Mesothelial cell of epicardium (in vitro differentiated cells): ENCODE data around the gene ZNRD2. TPM values are rescaled to one million over a fixed set of nuclear protein-coding genes. Genes with fewer than 3 reads are reported as not detected.
"Not testable (repeated sequence)": the region's sequence is repeated elsewhere in the genome, so short reads cannot be mapped to it uniquely, and the experiment has no call there.

ENCODE experiments used
- DNase-seq, 2 experiments: peaks; one replicate each; pipeline ENCODE4 v3.0.0; 2021; ENCODE audit warnings: low spot score in 2 of 2; ENCODE audit not compliant: unreplicated experiment in 2 of 2
- H3K27ac Mint-ChIP-seq: 2 replicates; pipeline ENCODE4 v1.8.0; 2021; ENCODE audit warnings: mixed read lengths
- H3K27me3 Mint-ChIP-seq: 2 replicates; pipeline ENCODE4 v1.8.0; 2021; ENCODE audit warnings: low read depth, mixed read lengths
- H3K36me3 Mint-ChIP-seq: 2 replicates; pipeline ENCODE4 v1.8.0; 2021; ENCODE audit warnings: mixed read lengths
- H3K4me1 Mint-ChIP-seq: 2 replicates; pipeline ENCODE4 v1.8.0; 2021; ENCODE audit warnings: mixed read lengths
- H3K4me3 Mint-ChIP-seq: 2 replicates; pipeline ENCODE4 v1.8.0; 2021; ENCODE audit warnings: mild to moderate bottlenecking, moderate library complexity, mixed read lengths
- H3K9me3 Mint-ChIP-seq: 2 replicates; pipeline ENCODE4 v1.8.0; 2021; ENCODE audit warnings: mixed read lengths
- CTCF ChIP-seq: fragments of 200-600 bp; sonication (generic); IDR thresholded peaks from one replicate; pipeline ENCODE4 v1.5.0; 2021; ENCODE audit warnings: antibody characterized with exemption; ENCODE audit not compliant: unreplicated experiment
- total RNA-seq: library from RNA; stranded (reverse); gene quantifications from 3 replicates; pipeline ENCODE4 v1.2.1, GENCODE V29; 2021

The ZNRD2 gene
- total RNA-seq, 1 donor from 2014 or later = 27.4 TPM

DNA sequence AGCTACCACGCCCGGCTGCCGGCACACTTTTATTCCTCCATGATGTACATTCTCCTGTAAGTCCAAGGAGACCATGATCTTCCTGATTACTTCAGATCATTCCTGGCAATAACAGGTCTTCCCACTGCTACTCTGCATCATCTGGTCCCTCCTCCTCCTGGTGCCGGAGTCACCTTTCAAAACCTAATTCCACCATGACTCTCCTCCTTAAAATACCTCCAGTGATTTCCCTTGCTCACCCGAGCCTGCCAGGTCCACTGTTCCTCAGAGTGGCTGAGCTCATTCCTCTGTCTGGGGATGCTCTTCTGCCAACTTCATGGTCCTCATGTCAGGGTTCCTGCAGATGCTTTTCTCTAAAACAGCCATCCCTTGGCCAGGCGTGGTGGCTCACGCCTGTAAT lies 8.3 kb upstream of the ZNRD2 start:
- H3K36me3 Mint-ChIP-seq = no peaks in the 10 kb centered on the region

GRCh38 chr11:65562788-65563187 lies 7.5 kb upstream of the ZNRD2 start:
- no peaks in the 10 kb centered on the region for H3K27me3 Mint-ChIP-seq
- TF ChIP-seq CTCF = no peak
- DNase-seq = no peak
- H3K9me3 Mint-ChIP-seq = no peaks in the 10 kb centered on the region
- no peak overlapping the region for H3K27ac Mint-ChIP-seq
- no peaks in the 10 kb centered on the region for H3K36me3 Mint-ChIP-seq
- H3K4me3 Mint-ChIP-seq = no peak overlapping the region
- H3K4me1 Mint-ChIP-seq = peaks cover 31% of the 10 kb centered on the region

More for the DNA sequence above, 8.3 kb upstream of the ZNRD2 start:
- DNase-seq = no peak
- Mint-ChIP-seq H3K27ac (peak overlapping the region; percentile 65), H3K4me1 (peaks cover 36% of the 10 kb centered on the region), H3K27me3 (no peaks in the 10 kb centered on the region), H3K4me3 (peak overlapping the region; percentile 15), H3K9me3 (no peaks in the 10 kb centered on the region)
- no peak for TF ChIP-seq CTCF

GRCh38 chr11:65563601-65564000 lies 6.7 kb upstream of the ZNRD2 start:
- no peaks in the 10 kb centered on the region for H3K27me3 Mint-ChIP-seq
- no peaks in the 10 kb centered on the region for H3K9me3 Mint-ChIP-seq
- no peaks in the 10 kb centered on the region for H3K36me3 Mint-ChIP-seq
- no peak for TF ChIP-seq CTCF
- H3K4me1 Mint-ChIP-seq = peaks cover 35% of the 10 kb centered on the region
- H3K27ac Mint-ChIP-seq = no peak overlapping the region
- DNase-seq = no peak
- H3K4me3 Mint-ChIP-seq = no peak overlapping the region

GRCh38 chr11:65564879-65565559 lies 5.3 kb upstream of the ZNRD2 start:
- H3K27ac Mint-ChIP-seq, H3K27me3 Mint-ChIP-seq, H3K36me3 Mint-ChIP-seq, DNase-seq, H3K4me3 Mint-ChIP-seq, H3K9me3 Mint-ChIP-seq: not testable (repeated sequence)
- H3K4me1 Mint-ChIP-seq = peaks cover 37% of the 10 kb centered on the region

- DNase-seq = no peak
- no peak for TF ChIP-seq CTCF
- peaks cover 34% of the 10 kb centered on the region for H3K4me1 Mint-ChIP-seq
- no peak overlapping the region for H3K4me3 Mint-ChIP-seq
- no peaks in the 10 kb centered on the region for H3K9me3 Mint-ChIP-seq
- H3K27ac Mint-ChIP-seq = peak overlapping the region; percentile 16
- H3K27me3 Mint-ChIP-seq = no peaks in the 10 kb centered on the region
- H3K36me3 Mint-ChIP-seq = no peaks in the 10 kb centered on the region
Observed at GRCh38 chr11:65565624-65566453, 4.4 kb upstream of the ZNRD2 start.
